IMR-90 (cell line): Measurements from ENCODE around the gene ITGA5. TPM values are rescaled to one million over a fixed set of nuclear protein-coding genes. Genes with fewer than 3 reads are reported as not detected.
A peak's percentile ranks its signal among the peaks of the same experiment; 100 is the strongest.

Experiments used
- ATAC-seq: fragments of 200-7000 bp; cut with Tn5 transposase; 2 replicates; pipeline ENCODE4 v1.9.1; 2020; ENCODE audit warnings: low read depth, mild to moderate bottlenecking, moderate library complexity
- BruUV-seq: library from RNA; stranded (reverse); fragments of 400-500 nt; replicated peaks from 2 replicates; lab custom pipeline; 2021; lab: Mats Ljungman, UMichigan
- CTCF ChIA-PET: fragments of 300-600 bp; formaldehyde crosslinking; extraction: SDS; loops from one replicate; lab custom pipeline; 2021; ENCODE audit warnings: antibody characterized with exemption; lab: Yijun Ruan, JAX
- POLR2A ChIA-PET: fragments of 300-600 bp; sonication (Branson Sonifier 250); formaldehyde crosslinking; loops from one replicate; lab custom pipeline; 2022; ENCODE audit warnings: antibody characterized with exemption; ENCODE audit not compliant: unreplicated experiment; lab: Charles Lee
- DNase-seq: peaks from one replicate; pipeline ENCODE4 v3.0.0; 2013
- H2AFZ ChIP-seq: replicated peaks from 2 replicates; pipeline ENCODE3; 2013; ENCODE audit warnings: low read length, mild to moderate bottlenecking; ENCODE audit not compliant: poor library complexity
- H2AK5ac ChIP-seq: 2 replicates; pipeline ENCODE4 v1.6.1; 2013; ENCODE audit warnings: low read depth, low read length, inconsistent platforms
- H2AK9ac ChIP-seq: replicated peaks from 2 replicates; pipeline ENCODE3; 2013; ENCODE audit warnings: mild to moderate bottlenecking, low read depth, low read length, moderate library complexity; ENCODE audit not compliant: poor library complexity
- H2BK120ac ChIP-seq: 2 replicates; pipeline ENCODE4 v1.6.1; 2013; ENCODE audit warnings: low read depth, low read length, inconsistent platforms
- H2BK15ac ChIP-seq: 3 replicates; pipeline ENCODE4 v1.6.1; 2013; ENCODE audit warnings: low read depth, low read length, inconsistent platforms
- H2BK20ac ChIP-seq: 2 replicates; pipeline ENCODE4 v1.6.1; 2013; ENCODE audit warnings: low read depth, mild to moderate bottlenecking, inconsistent platforms, low read length, moderate library complexity
- H2BK5ac ChIP-seq: 2 replicates; pipeline ENCODE4 v1.6.1; 2013; ENCODE audit warnings: mild to moderate bottlenecking, low read depth, low read length, inconsistent platforms; ENCODE audit not compliant: poor library complexity, severe bottlenecking
- H3K14ac ChIP-seq: replicated peaks from 2 replicates; pipeline ENCODE4 v1.6.1; 2013; ENCODE audit warnings: low read depth, low read length, inconsistent platforms
- H3K18ac ChIP-seq: 2 replicates; pipeline ENCODE4 v1.6.1; 2013; ENCODE audit warnings: low read depth, low read length, control low read depth
- H3K23ac ChIP-seq: 2 replicates; pipeline ENCODE4 v1.6.1; 2013; ENCODE audit warnings: low read depth, low read length, inconsistent platforms
- H3K27ac ChIP-seq: 2 replicates; pipeline ENCODE4 v1.5.1; 2013; ENCODE audit warnings: mild to moderate bottlenecking, control low read depth, low read length; ENCODE audit not compliant: insufficient read depth
- H3K27me3 ChIP-seq: 2 replicates; pipeline ENCODE4 v1.6.1; 2013; ENCODE audit warnings: low read length; ENCODE audit not compliant: control insufficient read depth, insufficient read depth
- H3K36me3 ChIP-seq: 2 replicates; pipeline ENCODE4 v1.6.1; 2013; ENCODE audit warnings: low read length, mixed read lengths; ENCODE audit not compliant: control insufficient read depth, insufficient read depth
- H3K4ac ChIP-seq: 2 replicates; pipeline ENCODE4 v1.6.1; 2013; ENCODE audit warnings: low read depth, low read length, inconsistent platforms
- H3K4me1 ChIP-seq: 2 replicates; pipeline ENCODE4 v1.6.1; 2013; ENCODE audit warnings: low read length, mixed read lengths; ENCODE audit not compliant: control insufficient read depth, insufficient read depth
- H3K4me2 ChIP-seq: 2 replicates; pipeline ENCODE4 v1.6.1; 2013; ENCODE audit warnings: low read depth, mild to moderate bottlenecking, control low read depth, low read length, moderate library complexity
- H3K4me3 ChIP-seq: 2 replicates; pipeline ENCODE4 v1.5.1; 2013; ENCODE audit warnings: low read depth, mild to moderate bottlenecking, control low read depth, low read length, moderate library complexity; ENCODE audit not compliant: insufficient read depth
- H3K56ac ChIP-seq: 2 replicates; pipeline ENCODE4 v1.6.1; 2013; ENCODE audit warnings: low read length, inconsistent platforms; ENCODE audit not compliant: insufficient read depth; ENCODE audit errors: extremely low read depth
- H3K79me1 ChIP-seq, 2 experiments: 2 replicates each; pipeline ENCODE4 v1.6.1; 2013; ENCODE audit warnings: low read length in 2 of 2, inconsistent platforms in 1 of 2, low read depth in 1 of 2
- H3K9ac ChIP-seq: 2 replicates; pipeline ENCODE4 v1.6.1; 2013; ENCODE audit warnings: low read depth, low read length, control low read depth
- H3K9me1 ChIP-seq: 2 replicates; pipeline ENCODE4 v1.6.1; 2013; ENCODE audit warnings: low read length, inconsistent platforms; ENCODE audit not compliant: insufficient read depth
- H3K9me3 ChIP-seq: 2 replicates; pipeline ENCODE4 v1.6.1; 2013; ENCODE audit warnings: low read length; ENCODE audit not compliant: control insufficient read depth, insufficient read depth
- H4K20me1 ChIP-seq: 2 replicates; pipeline ENCODE4 v1.6.1; 2013; ENCODE audit warnings: low read length, inconsistent platforms; ENCODE audit not compliant: insufficient read depth
- H4K5ac ChIP-seq: 2 replicates; pipeline ENCODE4 v1.6.1; 2013; ENCODE audit warnings: mild to moderate bottlenecking, low read depth, low read length, control low read depth
- H4K8ac ChIP-seq, 2 experiments: 2 replicates each; pipeline ENCODE4 v1.6.1; 2013; ENCODE audit warnings: low read depth in 2 of 2, low read length in 2 of 2, control low read depth in 1 of 2, inconsistent platforms in 1 of 2
- H4K91ac ChIP-seq: 2 replicates; pipeline ENCODE4 v1.6.1; 2013; ENCODE audit warnings: low read depth, low read length, inconsistent platforms; ENCODE audit not compliant: insufficient read depth
- CEBPB ChIP-seq: IDR thresholded peaks from 2 replicates; pipeline ENCODE4 v1.6.1; 2012; ENCODE audit warnings: low read depth, low read length, improper control_type of control experiment
- MXI1 ChIP-seq: IDR thresholded peaks from 2 replicates; pipeline ENCODE4 v1.6.1; 2012; ENCODE audit warnings: low read depth, mild to moderate bottlenecking, low read length, moderate library complexity, borderline replicate concordance
- RCOR1 ChIP-seq: IDR thresholded peaks from 2 replicates; pipeline ENCODE4 v1.6.1; 2012; ENCODE audit warnings: mild to moderate bottlenecking, low read length, improper control_type of control experiment; ENCODE audit not compliant: insufficient replicate concordance
- RFX5 ChIP-seq: IDR thresholded peaks from 2 replicates; pipeline ENCODE4 v1.8.0; 2012; ENCODE audit warnings: low read depth, mild to moderate bottlenecking, low read length, moderate library complexity
- SMC3 ChIP-seq: fragments of 150-350 bp; IDR thresholded peaks from 2 replicates; pipeline ENCODE4 v1.6.1; 2016; ENCODE audit warnings: low read depth, mild to moderate bottlenecking, antibody characterized with exemption, low read length, moderate library complexity
- WGBS, 2 experiments: methylation state at CpG; one replicate each; pipeline versions ENCODE4 v1.1.5 to v1.1.7; 2013; ENCODE audit warnings: missing lambda C conversion rate in 2 of 2; ENCODE audit not compliant: insufficient read length in 1 of 2; ENCODE audit errors: extremely low coverage in 2 of 2; 5-methylcytosine and 5-hydroxymethylcytosine counted together
- dilution Hi-C: fragments of 300-500 bp; cut with HindIII; formaldehyde crosslinking; loops from one replicate; pipeline ENCODE4 v1.14.3; 2018; ENCODE audit warnings: low sequenced_read_pairs; ENCODE audit not compliant: unreplicated experiment
- in situ Hi-C: fragments of 300-500 bp; cut with MboI; formaldehyde crosslinking; loops from 3 replicates; pipeline ENCODE4 v1.14.3; 2019; ENCODE audit warnings: low sequenced_read_pairs, inconsistent platforms, mixed read lengths
- intact Hi-C: fragments of 100-400 bp; cut with micrococcal nuclease; formaldehyde crosslinking; loops from 2 replicates; pipeline ENCODE4 v1.10.0; 2022
- polyA plus RNA-seq, 3 experiments: library from polyadenylated mRNA; depleted of rRNA; stranded (reverse); fragments of >200 nt; gene quantifications; 2 replicates each; pipeline ENCODE4 v1.2.3, GENCODE V29; 2012; ENCODE audit warnings: low replicate concordance in 1 of 3
- total RNA-seq: library from RNA; depleted of rRNA; stranded (reverse); fragments of >200 nt; gene quantifications from 2 replicates; pipeline ENCODE4 v1.2.3, GENCODE V29; 2012
- TF ChIP-seq, protein P1 (sequence below): fragments of 150-350 bp; IDR thresholded peaks from 2 replicates; pipeline ENCODE4 v1.6.1; 2016; ENCODE audit warnings: low read depth, mild to moderate bottlenecking, low read length, moderate library complexity, borderline replicate concordance

The ITGA5 gene
- total and polyA plus RNA-seq, 2 of the 4 experiments (the other 2 are of a cell fraction): 159 to 259 TPM

DNA sequence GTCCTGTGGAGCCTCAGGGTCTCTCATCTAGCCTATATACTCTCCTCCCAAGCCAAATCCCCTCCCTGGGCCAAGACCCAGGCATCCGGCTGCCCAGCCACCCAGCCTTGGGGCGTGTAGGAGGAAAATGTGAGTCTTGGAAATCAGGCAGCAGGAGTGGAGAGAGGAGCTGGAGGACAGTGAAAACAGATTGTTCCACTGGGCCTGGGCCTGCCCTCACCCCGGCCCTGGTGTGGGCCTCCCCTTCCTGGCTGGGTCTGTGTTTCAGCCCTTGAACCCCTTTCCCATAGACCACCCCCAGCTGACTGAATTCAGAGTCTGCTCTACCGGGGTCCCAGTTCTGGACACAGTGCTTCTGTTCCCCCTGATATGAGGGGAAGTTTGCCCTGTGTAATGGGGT, 6.7 kb downstream of the ITGA5 start:
- TF ChIP-seq CEBPB (no peak), RCOR1 (no peak), RFX5 (no peak), MXI1 (no peak), SMC3 (no peak)
- TF ChIP-seq, protein P1, sequence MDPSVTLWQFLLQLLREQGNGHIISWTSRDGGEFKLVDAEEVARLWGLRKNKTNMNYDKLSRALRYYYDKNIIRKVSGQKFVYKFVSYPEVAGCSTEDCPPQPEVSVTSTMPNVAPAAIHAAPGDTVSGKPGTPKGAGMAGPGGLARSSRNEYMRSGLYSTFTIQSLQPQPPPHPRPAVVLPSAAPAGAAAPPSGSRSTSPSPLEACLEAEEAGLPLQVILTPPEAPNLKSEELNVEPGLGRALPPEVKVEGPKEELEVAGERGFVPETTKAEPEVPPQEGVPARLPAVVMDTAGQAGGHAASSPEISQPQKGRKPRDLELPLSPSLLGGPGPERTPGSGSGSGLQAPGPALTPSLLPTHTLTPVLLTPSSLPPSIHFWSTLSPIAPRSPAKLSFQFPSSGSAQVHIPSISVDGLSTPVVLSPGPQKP: no peak
- Histone ChIP-seq H2BK20ac (no peak overlapping the region), H3K9me1 (peaks cover 29% of the 10 kb centered on the region), H4K91ac (no peak overlapping the region), H3K9me3 (no peaks in the 10 kb centered on the region), H3K36me3 (peaks cover 40% of the 10 kb centered on the region), H3K23ac (peak overlapping the region; percentile 41), H3K4me1 (peaks cover 34% of the 10 kb centered on the region), H2BK5ac (peak overlapping the region; percentile 67), H3K79me1 (peaks cover 22 to 75% of the 10 kb centered on the region in 2 experiments), H2AK9ac (peak overlapping the region; percentile 81), H2BK15ac (no peak overlapping the region), H3K14ac (peak overlapping the region; percentile 21; the same call in 1 of the 2 replicates), H3K4ac (peak overlapping the region; percentile 38; the same call in 1 of the 2 replicates), H2BK120ac (no peak overlapping the region), H3K18ac (no peak overlapping the region), H2AK5ac (peak overlapping the region; percentile 30; the same call in 1 of the 2 replicates), H4K20me1 (peaks cover 97% of the 10 kb centered on the region), H3K9ac (0 out of 2 replicates have a peak overlapping the region, but pooled peaks have one; percentile 34), H4K8ac (no peak overlapping the region), H2AFZ (no peak overlapping the region), H3K27ac (peak overlapping the region; percentile 36), H3K4me2 (no peak overlapping the region; the same call in 1 of the 2 replicates), H3K4me3 (no peak overlapping the region), H3K56ac (peak overlapping the region; percentile 10; the same call in 1 of the 2 replicates), H4K5ac (no peak overlapping the region), H3K27me3 (no peaks in the 10 kb centered on the region)
- BruUV-seq: no TSS peak
- ATAC-seq: no peak
- intact Hi-C loops (no loop called here), dilution Hi-C loops (no loop called here), in situ Hi-C loops (no loop called here)
- no peak for DNase-seq
- WGBS, 2 experiments: no CpG with 5 or more reads among the region's 4 CpGs
- CTCF ChIA-PET: interaction anchor here (1.0 to 1.5 kb wide), 3 partner anchors 27 to 42 kb away, joined by 3 to 4 read pairs (median 4); no protein-coding TSS in a partner anchor
- POLR2A ChIA-PET: no interaction called here
